Stimulated activated CD8-positive, alpha-beta memory T cell treated with anti-CD3 and anti-CD28 coated beads, Interleukin-12 subunit alpha, Interleukin-12 subunit beta, amount 100 ng/mL, for 1 hour (primary cell): Measurements from ENCODE around the gene DHRS4.
"Not testable (repeated sequence)": the region's sequence is repeated elsewhere in the genome, so short reads cannot be mapped to it uniquely, and the experiment has no call there.

Experiments
- DNase-seq: peaks from one replicate; pipeline ENCODE4 v3.0.0-alpha.2; 2020; ENCODE audit warnings: low read depth

Gene DHRS4

GRCh38 chr14:23941230-23941629 lies 12.3 kb upstream of the DHRS4 start:
- no peak for DNase-seq

GRCh38 chr14:23941669-23942068 lies 11.9 kb upstream of the DHRS4 start:
- no peak for DNase-seq

- no peak for DNase-seq
Measured at GRCh38 chr14:23942587-23942986, 11.0 kb upstream of the DHRS4 start.

GRCh38 chr14:23949069-23949468 lies 4.5 kb upstream of the DHRS4 start:
- not testable (repeated sequence) for DNase-seq

- DNase-seq = no peak
Measured at GRCh38 chr14:23950411-23951135, 3.0 kb upstream of the DHRS4 start.

- not testable (repeated sequence) for DNase-seq
Measured at GRCh38 chr14:23951136-23951466, 2.5 kb upstream of the DHRS4 start.

GRCh38 chr14:23951590-23952201 lies 1.9 kb upstream of the DHRS4 start:
- DNase-seq = no peak

- DNase-seq = not testable (repeated sequence)
Measured at GRCh38 chr14:23953116-23953463, 480 bp upstream of the DHRS4 start.

GRCh38 chr14:23954279-23954614 lies 677 bp downstream of the DHRS4 start:
- DNase-seq = not testable (repeated sequence)

- not testable (repeated sequence) for DNase-seq
Measured at GRCh38 chr14:23954965-23955364, 1.4 kb downstream of the DHRS4 start.

- DNase-seq = not testable (repeated sequence)
Measured at GRCh38 chr14:23955811-23956210, 2.2 kb downstream of the DHRS4 start.

GRCh38 chr14:23957913-23958569 lies 4.5 kb downstream of the DHRS4 start:
- not testable (repeated sequence) for DNase-seq

GRCh38 chr14:23960899-23961298 lies 7.3 kb downstream of the DHRS4 start:
- DNase-seq = not testable (repeated sequence)

- not testable (repeated sequence) for DNase-seq
Measured at GRCh38 chr14:23961704-23962103, 8.1 kb downstream of the DHRS4 start.

- DNase-seq = not testable (repeated sequence)
Measured at GRCh38 chr14:23969130-23969480, 15.5 kb downstream of the DHRS4 start.

GRCh38 chr14:23969481-23970282 lies 16.1 kb downstream of the DHRS4 start:
- DNase-seq = not testable (repeated sequence)

GRCh38 chr14:23970283-23970659 lies 16.7 kb downstream of the DHRS4 start:
- DNase-seq = not testable (repeated sequence)

- not testable (repeated sequence) for DNase-seq
Measured at GRCh38 chr14:23973178-23973577, 19.6 kb downstream of the DHRS4 start.

GRCh38 chr14:23974041-23974440 lies 20.5 kb downstream of the DHRS4 start:
- not testable (repeated sequence) for DNase-seq

- not testable (repeated sequence) for DNase-seq
Measured at GRCh38 chr14:23977208-23977607, 23.6 kb downstream of the DHRS4 start.

GRCh38 chr14:23981951-23982813 lies 28.6 kb downstream of the DHRS4 start:
- not testable (repeated sequence) for DNase-seq
